GM12801 (cell line): ENCODE data around the gene CCL15.

Source experiments
- CTCF ChIP-seq: IDR thresholded peaks from one replicate; pipeline ENCODE4 v1.5.1; 2011; ENCODE audit warnings: control low read depth; ENCODE audit not compliant: insufficient read length; ENCODE audit errors: extremely low read depth

CCL15 gene

GRCh38 chr17:36001110-36001771, at the start of gene CCL15:
Gene CCL15, minus strand, starts transcription at chr17:36001553. Its CDS starts 61 bp downstream, at chr17:36001492.
- no peak for TF ChIP-seq CTCF

- TF ChIP-seq CTCF: no peak
Observed at GRCh38 chr17:36049643-36050042, 48.3 kb upstream of the CCL15 start.

- TF ChIP-seq CTCF: no peak
Observed at GRCh38 chr17:36048066-36048465, 46.7 kb upstream of the CCL15 start.

- TF ChIP-seq CTCF: no peak
Observed at GRCh38 chr17:36036235-36036634, 34.9 kb upstream of the CCL15 start.

- TF ChIP-seq CTCF: no peak
Observed at GRCh38 chr17:36034127-36034526, 32.8 kb upstream of the CCL15 start.

- no peak for TF ChIP-seq CTCF
Observed at GRCh38 chr17:36030956-36031355, 29.6 kb upstream of the CCL15 start.

- no peak for TF ChIP-seq CTCF
Observed at GRCh38 chr17:36027761-36028160, 26.4 kb upstream of the CCL15 start.
